GM04504 (cell line): ENCODE data around the gene VCAM1.
"Not testable (repeated sequence)": the region's sequence is repeated elsewhere in the genome, so short reads cannot be mapped to it uniquely, and the experiment has no call there.

ENCODE experiments used
- DNase-seq: peaks from one replicate; pipeline ENCODE4 v3.0.0-alpha.2; 2012; ENCODE audit warnings: low read depth

The VCAM1 gene

GRCh38 chr1:100778748-100779147 lies 59.2 kb downstream of the VCAM1 start:
- DNase-seq: no peak

GRCh38 chr1:100780814-100781213 lies 61.3 kb downstream of the VCAM1 start:
- no peak for DNase-seq

DNA sequence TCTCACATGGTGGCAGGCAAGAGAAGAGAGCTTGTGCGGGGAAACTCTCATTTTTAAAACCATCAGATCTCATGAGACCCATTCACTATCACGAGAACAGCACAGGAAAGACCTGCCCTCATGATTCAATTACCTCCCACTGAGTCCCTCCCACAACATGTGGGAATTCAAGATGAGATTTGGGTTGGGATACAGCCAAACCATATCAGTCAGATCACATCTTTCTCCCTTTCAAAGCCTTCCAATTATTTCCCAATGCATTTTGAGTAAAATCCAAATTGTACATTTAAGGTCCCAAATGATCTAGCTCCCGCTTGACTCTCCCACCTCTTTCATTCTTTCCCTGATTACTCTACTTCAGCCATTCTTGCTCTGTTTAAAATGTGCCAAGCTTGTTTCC lies 62.2 kb downstream of the VCAM1 start:
- not testable (repeated sequence) for DNase-seq

GRCh38 chr1:100782473-100783039 lies 63.0 kb downstream of the VCAM1 start:
- DNase-seq: no peak

DNA sequence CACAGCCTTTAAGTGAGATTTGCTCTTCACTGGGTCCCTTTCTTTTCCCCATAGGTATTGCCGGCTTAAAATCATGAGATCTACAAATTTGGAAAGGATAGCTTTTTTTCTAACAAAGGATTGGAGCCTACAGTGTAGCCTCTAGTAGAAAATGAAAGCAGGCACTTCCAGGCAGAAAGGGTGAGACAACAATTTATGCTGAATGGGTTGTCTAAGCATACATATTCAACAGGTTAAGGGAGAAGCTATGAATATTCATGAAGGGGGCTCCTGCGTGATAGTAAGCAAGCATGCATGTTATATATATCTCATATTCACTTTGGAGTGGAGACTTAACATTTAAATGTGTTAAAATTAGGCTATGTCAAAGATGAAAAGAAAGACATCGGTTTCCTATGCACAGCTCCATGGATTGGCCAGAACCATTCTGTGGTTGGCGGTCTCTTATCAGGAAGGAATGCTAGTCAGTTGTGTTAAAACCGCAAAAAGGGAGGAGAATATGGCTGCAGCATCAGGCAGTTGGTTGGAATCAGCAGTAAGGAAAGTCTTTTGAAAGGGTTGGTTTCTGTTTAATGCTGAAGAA lies 66.0 kb downstream of the VCAM1 start:
- no peak for DNase-seq

GRCh38 chr1:100786870-100787269 lies 67.3 kb downstream of the VCAM1 start:
- no peak for DNase-seq
